SU-DHL-6 (cell line): ENCODE results near the gene CLCNKB.

Experiments used
- H2AFZ ChIP-seq: fragments of 200-600 bp; sonication (generic); 2 replicates; pipeline ENCODE4 v1.6.1; 2014; ENCODE audit warnings: low read depth, mild to moderate bottlenecking, moderate library complexity, mixed read lengths, antibody characterized with exemption, low read length; ENCODE audit not compliant: severe bottlenecking
- H3F3A ChIP-seq: fragments of 200-600 bp; shearing (Covaris generic); 2 replicates; pipeline ENCODE4 v1.6.0; 2016; ENCODE audit warnings: antibody characterized with exemption, mild to moderate bottlenecking; ENCODE audit not compliant: insufficient read depth
- H3K27ac ChIP-seq: fragments of 200-600 bp; sonication (generic); 2 replicates; pipeline ENCODE4 v1.5.1; 2016; ENCODE audit warnings: low read depth, mild to moderate bottlenecking, low read length, moderate library complexity, mixed read lengths
- H3K27me3 ChIP-seq: fragments of 200-600 bp; sonication (generic), shearing (Covaris generic); 2 replicates; pipeline ENCODE4 v1.6.0; 2014; ENCODE audit warnings: mild to moderate bottlenecking, low read length
- H3K36me3 ChIP-seq: fragments of 200-600 bp; sonication (generic); 2 replicates; pipeline ENCODE4 v1.6.1; 2014; ENCODE audit warnings: mild to moderate bottlenecking, low read length, mixed read lengths
- H3K4me2 ChIP-seq: fragments of 300-600, 200-600 bp; shearing (Covaris generic), sonication (generic); 2 replicates; pipeline ENCODE4 v1.6.0; 2014; ENCODE audit warnings: low read length, low read depth, mild to moderate bottlenecking; ENCODE audit not compliant: poor library complexity, severe bottlenecking
- H3K4me3 ChIP-seq: fragments of 200-600 bp; sonication (generic); 2 replicates; pipeline ENCODE4 v1.5.1; 2014; ENCODE audit warnings: antibody characterized with exemption, low read length, mild to moderate bottlenecking, mixed read lengths; ENCODE audit not compliant: insufficient read depth, poor library complexity, severe bottlenecking
- H3K79me2 ChIP-seq: fragments of 200-600 bp; sonication (generic); 2 replicates; pipeline ENCODE4 v1.6.1; 2014; ENCODE audit warnings: mild to moderate bottlenecking, low read length, moderate library complexity; ENCODE audit not compliant: insufficient read depth
- H3K9ac ChIP-seq: fragments of 200-600 bp; sonication (generic); 2 replicates; pipeline ENCODE4 v1.7.0; 2014; ENCODE audit warnings: mild to moderate bottlenecking, low read length
- H3K9me2 ChIP-seq: fragments of 200-600 bp; sonication (generic); replicated peaks from 2 replicates; pipeline ENCODE4 v1.6.1; 2014; ENCODE audit warnings: low read length; ENCODE audit not compliant: insufficient read depth
- H3K9me3 ChIP-seq: fragments of 200-600 bp; sonication (generic); 2 replicates; pipeline ENCODE4 v1.6.1; 2014; ENCODE audit warnings: low read length, mixed read lengths; ENCODE audit not compliant: insufficient read depth
- H4K20me1 ChIP-seq: fragments of 200-600 bp; sonication (generic); 2 replicates; pipeline ENCODE4 v1.6.1; 2014; ENCODE audit warnings: low read depth, mild to moderate bottlenecking, antibody characterized with exemption, low read length, moderate library complexity, mixed read lengths
- CTCF ChIP-seq: fragments of 200-600 bp; sonication (generic); IDR thresholded peaks from one replicate; pipeline ENCODE4 v1.5.1; 2017; ENCODE audit warnings: antibody characterized with exemption, mild to moderate bottlenecking, low read length, moderate library complexity; ENCODE audit not compliant: insufficient read depth, poor library complexity, severe bottlenecking
- EZH2phosphoT487 ChIP-seq: fragments of 200-600 bp; sonication (generic), shearing (Covaris generic); conservative IDR thresholded peaks from 2 replicates; pipeline ENCODE4 v1.6.1; 2018; ENCODE audit warnings: mild to moderate bottlenecking, antibody characterized with exemption, low read length, moderate library complexity, mixed read lengths

CLCNKB gene

GRCh38 chr1:16083486-16083885, 39.9 kb downstream of the CLCNKB start:
- Histone ChIP-seq H3F3A (no peaks in the 10 kb centered on the region), H3K9me3 (no peaks in the 10 kb centered on the region), H2AFZ (no peak overlapping the region), H3K36me3 (no peaks in the 10 kb centered on the region), H3K4me2 (no peak overlapping the region), H3K79me2 (no peaks in the 10 kb centered on the region), H3K27ac (no peak overlapping the region), H4K20me1 (no peaks in the 10 kb centered on the region), H3K9ac (no peak overlapping the region), H3K4me3 (no peak overlapping the region), H3K27me3 (no peaks in the 10 kb centered on the region), H3K9me2 (no peaks in the 10 kb centered on the region)
- TF ChIP-seq CTCF = no peak
- no peak for TF ChIP-seq EZH2phosphoT487

- Histone ChIP-seq H3K27ac (no peak overlapping the region), H3K9me2 (no peaks in the 10 kb centered on the region), H3K9me3 (no peaks in the 10 kb centered on the region), H3K9ac (no peak overlapping the region), H3F3A (no peaks in the 10 kb centered on the region), H2AFZ (no peak overlapping the region), H3K27me3 (no peaks in the 10 kb centered on the region), H3K79me2 (no peaks in the 10 kb centered on the region), H3K4me3 (no peak overlapping the region), H4K20me1 (no peaks in the 10 kb centered on the region), H3K4me2 (no peak overlapping the region), H3K36me3 (no peaks in the 10 kb centered on the region)
- no peak for TF ChIP-seq EZH2phosphoT487
- no peak for TF ChIP-seq CTCF
These were observed 41.9 kb downstream of the CLCNKB start for GRCh38 chr1:16085522-16085921.

- Histone ChIP-seq H3K27me3 (no peaks in the 10 kb centered on the region), H2AFZ (no peak overlapping the region), H4K20me1 (no peaks in the 10 kb centered on the region), H3K9ac (no peak overlapping the region), H3K36me3 (no peaks in the 10 kb centered on the region), H3K27ac (no peak overlapping the region), H3K9me3 (no peaks in the 10 kb centered on the region), H3K9me2 (no peaks in the 10 kb centered on the region), H3K4me3 (no peak overlapping the region), H3K4me2 (no peak overlapping the region), H3K79me2 (no peaks in the 10 kb centered on the region), H3F3A (no peaks in the 10 kb centered on the region)
- TF ChIP-seq EZH2phosphoT487 (no peak), CTCF (no peak)
These were observed 44.2 kb downstream of the CLCNKB start for GRCh38 chr1:16087733-16088132.

- no peaks in the 10 kb centered on the region for H3K9me2 ChIP-seq
- H3K27ac ChIP-seq = no peak overlapping the region
- no peaks in the 10 kb centered on the region for H3K79me2 ChIP-seq
- H3K27me3 ChIP-seq = no peaks in the 10 kb centered on the region
- TF ChIP-seq CTCF (no peak), EZH2phosphoT487 (no peak)
- H3K4me3 ChIP-seq = no peak overlapping the region
- no peaks in the 10 kb centered on the region for H3K9me3 ChIP-seq
- no peaks in the 10 kb centered on the region for H3K36me3 ChIP-seq
- H3K4me2 ChIP-seq = no peak overlapping the region
- no peaks in the 10 kb centered on the region for H3F3A ChIP-seq
- H4K20me1 ChIP-seq = no peaks in the 10 kb centered on the region
- H3K9ac ChIP-seq = no peak overlapping the region
- no peak overlapping the region for H2AFZ ChIP-seq
These were observed 44.8 kb downstream of the CLCNKB start for GRCh38 chr1:16088351-16088911.
